Endothelial cell of umbilical vein (primary cell): Measurements from ENCODE around the gene LCN6. TPM values are rescaled to one million over a fixed set of nuclear protein-coding genes. Genes with fewer than 3 reads are reported as not detected.

Experiments
- BruUV-seq: library from RNA; stranded (reverse); fragments of 400-500 nt; replicated peaks from 2 replicates; lab custom pipeline; 2021; lab: Mats Ljungman, UMichigan
- CTCF ChIA-PET: fragments of 300-600, 350-600 bp; sonication (Branson Sonifier 250); formaldehyde crosslinking; loops from one replicate; lab custom pipeline; 2021; ENCODE audit warnings: antibody characterized with exemption, inconsistent platforms; lab: Charles Lee
- POLR2A ChIA-PET: fragments of 300-600, 350-600 bp; sonication (Branson Sonifier 250); formaldehyde crosslinking; loops from one replicate; lab custom pipeline; 2021; ENCODE audit warnings: antibody characterized with exemption, inconsistent platforms; lab: Charles Lee
- DNase-seq: peaks from one replicate; pipeline ENCODE4 v3.0.0-alpha.2; 2011; ENCODE audit warnings: low read depth, low spot score
- FAIRE-seq: peaks from 2 replicates; lab custom pipeline; 2011; peaks lifted over from hg19 to GRCh38; lab: Jason Lieb, UNC
- H2AFZ ChIP-seq: 2 replicates; pipeline ENCODE4 v1.6.0; 2012; ENCODE audit warnings: low read depth, low read length, control low read depth, inconsistent platforms
- H3K27ac ChIP-seq: 2 replicates; pipeline ENCODE4 v1.5.1; 2011; ENCODE audit warnings: low read depth, mild to moderate bottlenecking, control low read depth, low read length, moderate library complexity; ENCODE audit not compliant: insufficient read depth
- H3K27me3 ChIP-seq, 2 experiments: 2 replicates each; pipeline versions ENCODE4 v1.6.0 to v1.6.1; 2011; ENCODE audit warnings: low read length in 2 of 2, mixed read lengths in 1 of 2; ENCODE audit not compliant: control insufficient read depth in 2 of 2, insufficient read depth in 2 of 2
- H3K36me3 ChIP-seq, 2 experiments: 2 replicates in 1 of 2; 3 replicates in 1 of 2; pipeline ENCODE4 v1.5.1; 2011; ENCODE audit warnings: low read length in 2 of 2, mild to moderate bottlenecking in 1 of 2, moderate library complexity in 1 of 2; ENCODE audit not compliant: control insufficient read depth in 2 of 2, insufficient read depth in 2 of 2; ENCODE audit errors: extremely low read depth in 1 of 2
- H3K4me1 ChIP-seq: 3 replicates; pipeline ENCODE4 v1.5.1; 2011; ENCODE audit warnings: mild to moderate bottlenecking, low read length; ENCODE audit not compliant: control insufficient read depth, insufficient read depth; ENCODE audit errors: extremely low read depth
- H3K4me2 ChIP-seq: 2 replicates; pipeline ENCODE4 v1.6.1; 2011; ENCODE audit warnings: low read length, control low read depth, mixed read lengths; ENCODE audit not compliant: insufficient read depth
- H3K4me3 ChIP-seq, 3 experiments: fragments of 200-600 bp in 1 of 3; sonication (generic), shearing (Covaris generic) in 1 of 3; replicated peaks in 1 of 3; 2 replicates each; pipeline ENCODE4 v1.5.1; 2011 to 2016; ENCODE audit warnings: control low read depth in 3 of 3, low read length in 3 of 3, mild to moderate bottlenecking in 2 of 3, inconsistent platforms in 1 of 3, low read depth in 1 of 3, moderate library complexity in 1 of 3; ENCODE audit not compliant: insufficient read depth in 1 of 3
- H3K79me2 ChIP-seq: 2 replicates; pipeline ENCODE4 v1.6.0; 2012; ENCODE audit warnings: low read length, inconsistent platforms; ENCODE audit not compliant: control insufficient read depth, insufficient read depth
- H3K9ac ChIP-seq: replicated peaks from 2 replicates; pipeline ENCODE3; 2011; ENCODE audit warnings: low read length, control low read depth; ENCODE audit not compliant: insufficient read depth; ENCODE audit errors: extremely low read depth
- H3K9me1 ChIP-seq: replicated peaks from 3 replicates; pipeline ENCODE4 v1.6.0; 2011; ENCODE audit warnings: mild to moderate bottlenecking, low read length; ENCODE audit not compliant: control insufficient read depth, insufficient read depth; ENCODE audit errors: extremely low read depth
- H3K9me3 ChIP-seq: replicated peaks from 2 replicates; pipeline ENCODE4 v1.5.1; 2012; ENCODE audit warnings: low read length, inconsistent platforms; ENCODE audit not compliant: control insufficient read depth, insufficient read depth
- H4K20me1 ChIP-seq: replicated peaks from 2 replicates; pipeline ENCODE3; 2011; ENCODE audit warnings: mild to moderate bottlenecking, low read length; ENCODE audit not compliant: control insufficient read depth, insufficient read depth; ENCODE audit errors: extremely low read depth
- CTCF ChIP-seq, 2 donors: IDR thresholded peaks; 1 replicate in 1 of 2; 2 replicates in 1 of 2; pipeline ENCODE4 v1.5.1; 2011; ENCODE audit warnings: low read length in 2 of 2, mild to moderate bottlenecking in 2 of 2, moderate library complexity in 2 of 2, control low read depth in 1 of 2, inconsistent platforms in 1 of 2, low read depth in 1 of 2; ENCODE audit not compliant: insufficient read depth in 1 of 2; ENCODE audit errors: extremely low read depth in 1 of 2
- EZH2 ChIP-seq: IDR thresholded peaks from 2 replicates; pipeline ENCODE4 v1.6.1; 2012; ENCODE audit warnings: borderline replicate concordance, low read depth, mild to moderate bottlenecking, moderate library complexity, low read length, inconsistent platforms; ENCODE audit not compliant: severe bottlenecking
- FOS ChIP-seq: IDR thresholded peaks from 2 replicates; pipeline ENCODE4 v1.6.1; 2011; ENCODE audit warnings: mild to moderate bottlenecking, low read length, moderate library complexity, borderline replicate concordance; ENCODE audit not compliant: insufficient read depth
- GATA2 ChIP-seq: IDR thresholded peaks from 2 replicates; pipeline ENCODE4 v1.7.0; 2011; ENCODE audit warnings: low read depth, mild to moderate bottlenecking, moderate library complexity, mixed read lengths, low read length; ENCODE audit not compliant: insufficient read length, insufficient read depth
- JUN ChIP-seq: IDR thresholded peaks from 2 replicates; pipeline ENCODE4 v1.6.1; 2011; ENCODE audit warnings: borderline replicate concordance, low read depth; ENCODE audit not compliant: insufficient read length, insufficient read depth
- MAX ChIP-seq: IDR thresholded peaks from 2 replicates; pipeline ENCODE4 v1.6.1; 2011; ENCODE audit not compliant: insufficient read depth, insufficient read length
- MYC ChIP-seq: IDR thresholded peaks from one replicate; pipeline ENCODE4 v1.6.1; 2011; ENCODE audit warnings: mild to moderate bottlenecking, low read depth, low read length
- POLR2A ChIP-seq: IDR thresholded peaks from 2 replicates; pipeline ENCODE4 v1.6.1; 2012; ENCODE audit warnings: low read depth, mild to moderate bottlenecking, control low read depth, low read length
- POLR2AphosphoS5 ChIP-seq: IDR thresholded peaks from 2 replicates; pipeline ENCODE4 v1.6.1; 2012; ENCODE audit warnings: low read depth, mild to moderate bottlenecking, control low read depth, low read length, moderate library complexity; ENCODE audit not compliant: insufficient read depth
- dilution Hi-C: fragments of 300-500 bp; cut with MboI; formaldehyde crosslinking; loops from one replicate; pipeline ENCODE4 v1.15.0; 2019; ENCODE audit warnings: low sequenced_read_pairs; ENCODE audit not compliant: extremely low pct_ligation_motif_present
- intact Hi-C: fragments of 100-400 bp; cut with micrococcal nuclease; formaldehyde crosslinking; loops from one replicate; pipeline ENCODE4 v1.10.0; 2022
- polyA plus RNA-seq, 4 experiments: library from polyadenylated mRNA; depleted of rRNA in 3 of 4; stranded (reverse) in 3 of 4; unstranded in 1 of 4; fragments of >200 nt; gene quantifications; 2 replicates each; pipeline versions ENCODE4 v1.2.1 to v1.2.3, GENCODE V29; 2011 to 2012; ENCODE audit warnings: missing spikeins in 1 of 4
- total RNA-seq: library from RNA; stranded (reverse); gene quantifications from 2 replicates; pipeline ENCODE4 v1.2.3, GENCODE V29; 2021

Gene LCN6
- total and polyA plus RNA-seq, 2 donors (not counting 3 experiments of a cell fraction or from before 2014, with no cell fraction given), result 0.17 TPM; not detected in 1

DNA sequence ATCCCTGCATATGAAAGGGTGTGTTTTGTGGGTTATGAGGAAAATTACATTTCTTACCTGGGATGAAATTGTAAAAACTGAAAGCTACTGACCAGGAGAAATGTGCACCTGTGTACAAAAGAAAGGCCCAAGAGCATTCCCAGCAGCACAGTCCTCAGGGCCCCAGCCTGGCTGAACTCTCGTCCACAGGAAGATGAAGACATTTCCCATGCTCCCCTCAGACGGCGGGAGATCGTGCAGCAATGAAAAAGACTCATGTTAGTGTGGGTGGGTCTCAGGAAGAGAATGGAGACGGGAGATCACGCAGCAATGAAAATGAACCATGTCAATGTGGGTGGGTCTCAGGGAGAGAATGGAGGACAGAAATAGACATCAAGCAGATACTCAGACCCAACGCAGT lies 28.6 kb upstream of the LCN6 start:
- no peak overlapping the region for H3K27ac ChIP-seq
- FAIRE-seq, result no peak
- no TSS peak for BruUV-seq
- ChIA-PET POLR2A (no interaction called here), CTCF (interaction anchor here (1.4 to 2.5 kb wide), 6 partner anchors 9 to 460 kb away, joined by 3 to 17 read pairs (median 6); partner anchors contain the start of gene ABCA2)
- dilution Hi-C loops, result no loop called here
- intact Hi-C loops, result no loop called here
- DNase-seq, result no peak
- H3K36me3 ChIP-seq, result no peaks in the 10 kb centered on the region
- H3K79me2 ChIP-seq, result no peaks in the 10 kb centered on the region
- H4K20me1 ChIP-seq, result no peaks in the 10 kb centered on the region
- H3K4me2 ChIP-seq, result no peak overlapping the region
- no peaks in the 10 kb centered on the region for H3K9me1 ChIP-seq
- no peak overlapping the region for H3K4me3 ChIP-seq
- peaks cover 14 to 24% of the 10 kb centered on the region in 2 experiments for H3K27me3 ChIP-seq
- TF ChIP-seq GATA2 (no peak), FOS (no peak), CTCF (IDR thresholded peaks at IDR 0.05; ENCODE audit: extremely low read depth in 1 of 2, insufficient read depth in 1 of 2, low read depth in 1 of 2, low read length in 2 of 2) (no peak), POLR2A (no peak), MYC (no peak), MAX (no peak), POLR2AphosphoS5 (no peak), JUN (no peak), EZH2 (no peak)
- H2AFZ ChIP-seq, result peak overlapping the region; percentile 7
- peaks cover 3% of the 10 kb centered on the region for H3K9me3 ChIP-seq
- no peaks in the 10 kb centered on the region for H3K4me1 ChIP-seq
- H3K9ac ChIP-seq, result no peak overlapping the region
